ENCODE results near the gene CTSC.
"Not testable (repeated sequence)": the region's sequence is repeated elsewhere in the genome, so short reads cannot be mapped to it uniquely, and the experiment has no call there.

CTSC gene

GRCh38 chr11:88327462-88328143, 9.9 kb downstream of the CTSC start:
- Histone ChIP-seq H3K4me1 (ENCODE audit: control insufficient read depth, insufficient read depth, low read length) (no peaks in the 10 kb centered on the region), H3K9me3 (ENCODE audit: control insufficient read depth, low read length) (no peaks in the 10 kb centered on the region), H3K36me3 (ENCODE audit: control insufficient read depth, insufficient read depth, low read length) (no peaks in the 10 kb centered on the region), H3K27me3 (ENCODE audit: control insufficient read depth, insufficient read depth, low read length) (no peaks in the 10 kb centered on the region), H3K9ac (ENCODE audit: low read length) (no peak overlapping the region), H3K4me3 (ENCODE audit: low read length) (no peak overlapping the region)

DNA sequence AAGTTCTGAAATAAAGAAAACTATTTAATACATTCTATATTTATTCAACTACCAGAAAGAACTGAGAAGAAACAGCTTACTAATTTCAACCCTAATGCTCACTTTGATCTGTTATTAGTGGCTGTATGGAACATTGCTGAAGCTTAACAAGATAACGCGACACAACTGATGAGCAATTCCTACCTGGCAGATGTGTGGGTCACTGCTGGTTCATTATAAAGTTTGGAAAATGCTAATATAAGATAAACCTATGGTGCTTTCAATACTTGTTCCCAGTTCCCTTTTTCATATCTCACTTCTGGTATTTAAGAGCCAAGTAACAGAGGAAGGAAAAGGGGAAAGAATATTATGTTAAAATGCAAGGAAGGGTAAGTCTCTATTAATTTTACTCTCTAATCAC, 10.5 kb downstream of the CTSC start:
- Histone ChIP-seq H3K36me3 (ENCODE audit: control insufficient read depth, insufficient read depth, low read length) (no peaks in the 10 kb centered on the region), H3K9me3 (ENCODE audit: control insufficient read depth, low read length) (no peaks in the 10 kb centered on the region), H3K4me3 (ENCODE audit: low read length) (no peak overlapping the region), H3K4me1 (ENCODE audit: control insufficient read depth, insufficient read depth, low read length) (no peaks in the 10 kb centered on the region), H3K9ac (ENCODE audit: low read length) (no peak overlapping the region), H3K27me3 (ENCODE audit: control insufficient read depth, insufficient read depth, low read length) (no peaks in the 10 kb centered on the region)

- H3K36me3 ChIP-seq (ENCODE audit: control insufficient read depth, insufficient read depth, low read length): no peaks in the 10 kb centered on the region
- H3K4me3 ChIP-seq (ENCODE audit: low read length): no peak overlapping the region
- no peaks in the 10 kb centered on the region for H3K9me3 ChIP-seq (ENCODE audit: control insufficient read depth, low read length)
- no peak overlapping the region for H3K9ac ChIP-seq (ENCODE audit: low read length)
- no peaks in the 10 kb centered on the region for H3K4me1 ChIP-seq (ENCODE audit: control insufficient read depth, insufficient read depth, low read length)
- no peaks in the 10 kb centered on the region for H3K27me3 ChIP-seq (ENCODE audit: control insufficient read depth, insufficient read depth, low read length)
These were observed 11.4 kb downstream of the CTSC start for GRCh38 chr11:88326099-88326498.

DNA sequence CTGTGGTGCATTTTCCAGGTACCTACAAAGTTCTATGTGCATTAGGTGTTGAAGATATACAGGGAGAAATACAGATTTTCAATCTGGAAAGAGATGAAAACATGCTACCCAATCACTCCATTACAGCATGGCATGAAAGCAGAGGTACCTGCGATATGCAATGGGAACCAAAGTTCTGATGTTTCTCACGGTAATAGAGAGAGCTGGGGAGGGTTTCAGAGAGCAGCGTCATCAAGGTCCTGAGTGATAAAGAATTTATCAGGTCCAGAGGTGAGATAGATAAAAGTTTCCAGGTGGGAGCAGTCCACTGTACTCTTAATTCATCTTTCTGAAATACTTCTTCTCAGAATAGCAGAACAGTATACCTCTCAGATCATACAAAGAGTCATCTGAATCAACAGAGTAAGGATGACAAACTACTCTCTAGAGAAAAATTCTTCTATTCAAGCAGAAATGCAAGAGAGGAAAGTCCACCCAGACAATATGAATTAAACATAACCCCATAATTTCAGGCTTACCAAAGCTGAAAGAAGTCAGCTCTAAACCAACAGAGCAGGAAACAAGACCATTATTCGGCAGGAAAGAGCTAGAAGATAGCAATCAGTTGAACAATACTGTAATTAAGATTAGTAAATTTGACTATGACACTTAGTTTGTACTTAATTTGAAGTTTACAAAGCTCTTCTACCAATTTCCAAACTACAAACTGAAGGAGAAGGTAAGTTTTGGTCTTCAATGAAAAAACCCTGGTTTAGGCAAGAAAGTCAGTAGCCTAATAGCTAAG, 12.8 kb downstream of the CTSC start:
- H3K4me1 ChIP-seq (ENCODE audit: control insufficient read depth, insufficient read depth, low read length): no peaks in the 10 kb centered on the region
- no peaks in the 10 kb centered on the region for H3K9me3 ChIP-seq (ENCODE audit: control insufficient read depth, low read length)
- no peaks in the 10 kb centered on the region for H3K36me3 ChIP-seq (ENCODE audit: control insufficient read depth, insufficient read depth, low read length)
- no peak overlapping the region for H3K4me3 ChIP-seq (ENCODE audit: low read length)
- no peak overlapping the region for H3K9ac ChIP-seq (ENCODE audit: low read length)
- H3K27me3 ChIP-seq (ENCODE audit: control insufficient read depth, insufficient read depth, low read length): no peaks in the 10 kb centered on the region

- H3K4me3 ChIP-seq (ENCODE audit: low read length); H3K4me1 ChIP-seq (ENCODE audit: control insufficient read depth, insufficient read depth, low read length); H3K9me3 ChIP-seq (ENCODE audit: control insufficient read depth, low read length); H3K36me3 ChIP-seq (ENCODE audit: control insufficient read depth, insufficient read depth, low read length); H3K27me3 ChIP-seq (ENCODE audit: control insufficient read depth, insufficient read depth, low read length); H3K9ac ChIP-seq (ENCODE audit: low read length): not testable (repeated sequence)
These were observed 14.7 kb downstream of the CTSC start for GRCh38 chr11:88322881-88323280.

- not testable (repeated sequence) for H3K9ac ChIP-seq (ENCODE audit: low read length); H3K9me3 ChIP-seq (ENCODE audit: control insufficient read depth, low read length); H3K27me3 ChIP-seq (ENCODE audit: control insufficient read depth, insufficient read depth, low read length); H3K36me3 ChIP-seq (ENCODE audit: control insufficient read depth, insufficient read depth, low read length); H3K4me1 ChIP-seq (ENCODE audit: control insufficient read depth, insufficient read depth, low read length); H3K4me3 ChIP-seq (ENCODE audit: low read length)
These were observed 16.1 kb downstream of the CTSC start for GRCh38 chr11:88321412-88321811.

GRCh38 chr11:88320149-88320559, 17.4 kb downstream of the CTSC start:
- no peaks in the 10 kb centered on the region for H3K36me3 ChIP-seq (ENCODE audit: control insufficient read depth, insufficient read depth, low read length)
- H3K4me3 ChIP-seq (ENCODE audit: low read length): no peak overlapping the region
- peaks cover 7% of the 10 kb centered on the region for H3K4me1 ChIP-seq (ENCODE audit: control insufficient read depth, insufficient read depth, low read length)
- H3K27me3 ChIP-seq (ENCODE audit: control insufficient read depth, insufficient read depth, low read length): no peaks in the 10 kb centered on the region
- H3K9me3 ChIP-seq (ENCODE audit: control insufficient read depth, low read length): no peaks in the 10 kb centered on the region
- H3K9ac ChIP-seq (ENCODE audit: low read length): no peak overlapping the region

- Histone ChIP-seq H3K4me3 (ENCODE audit: low read length) (no peak overlapping the region), H3K9ac (ENCODE audit: low read length) (no peak overlapping the region), H3K4me1 (ENCODE audit: control insufficient read depth, insufficient read depth, low read length) (peaks cover 7% of the 10 kb centered on the region)
These were observed 19.5 kb downstream of the CTSC start for GRCh38 chr11:88318017-88318416.

GRCh38 chr11:88317536-88317935, 20.0 kb downstream of the CTSC start:
- no peaks in the 10 kb centered on the region for H3K27me3 ChIP-seq (ENCODE audit: control insufficient read depth, insufficient read depth, low read length)
- H3K9me3 ChIP-seq (ENCODE audit: control insufficient read depth, low read length): no peaks in the 10 kb centered on the region
- H3K9ac ChIP-seq (ENCODE audit: low read length): no peak overlapping the region
- no peaks in the 10 kb centered on the region for H3K36me3 ChIP-seq (ENCODE audit: control insufficient read depth, insufficient read depth, low read length)
- H3K4me3 ChIP-seq (ENCODE audit: low read length): no peak overlapping the region
- H3K4me1 ChIP-seq (ENCODE audit: control insufficient read depth, insufficient read depth, low read length): peaks cover 7% of the 10 kb centered on the region

More at GRCh38 chr11:88318017-88318416, 19.5 kb downstream of the CTSC start:
- H3K36me3 ChIP-seq (ENCODE audit: control insufficient read depth, insufficient read depth, low read length): no peaks in the 10 kb centered on the region
- H3K9me3 ChIP-seq (ENCODE audit: control insufficient read depth, low read length): no peaks in the 10 kb centered on the region
- H3K27me3 ChIP-seq (ENCODE audit: control insufficient read depth, insufficient read depth, low read length): no peaks in the 10 kb centered on the region

DNA sequence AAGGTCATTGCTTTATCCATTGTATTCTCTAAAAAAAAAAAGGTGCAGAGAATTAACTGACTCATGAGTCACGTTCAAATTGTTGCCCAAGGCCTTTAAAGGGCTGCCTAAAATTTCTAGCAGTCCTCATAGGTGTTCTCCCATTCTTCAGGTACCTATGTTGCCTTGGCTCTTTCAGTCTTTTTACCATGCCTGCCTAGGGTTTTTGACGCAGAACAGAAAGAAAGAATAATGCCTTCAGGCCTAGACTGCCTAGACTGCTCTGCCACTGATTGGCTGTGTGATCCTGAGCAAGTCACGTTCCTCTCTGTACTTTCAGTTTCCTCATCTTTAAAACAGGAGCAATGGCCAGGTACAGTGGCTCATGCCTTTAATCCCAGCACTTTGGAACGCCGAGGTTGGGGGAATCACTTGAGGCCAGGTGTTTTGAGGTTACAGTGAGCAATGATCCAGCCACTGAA, 21.5 kb downstream of the CTSC start:
- Histone ChIP-seq H3K9ac (ENCODE audit: low read length) (no peak overlapping the region), H3K27me3 (ENCODE audit: control insufficient read depth, insufficient read depth, low read length) (no peaks in the 10 kb centered on the region), H3K36me3 (ENCODE audit: control insufficient read depth, insufficient read depth, low read length) (no peaks in the 10 kb centered on the region), H3K4me1 (ENCODE audit: control insufficient read depth, insufficient read depth, low read length) (peaks cover 7% of the 10 kb centered on the region), H3K4me3 (ENCODE audit: low read length) (no peak overlapping the region), H3K9me3 (ENCODE audit: control insufficient read depth, low read length) (no peaks in the 10 kb centered on the region)

- Histone ChIP-seq H3K4me3 (ENCODE audit: low read length) (no peak overlapping the region), H3K27me3 (ENCODE audit: control insufficient read depth, insufficient read depth, low read length) (no peaks in the 10 kb centered on the region), H3K4me1 (ENCODE audit: control insufficient read depth, insufficient read depth, low read length) (peaks cover 7% of the 10 kb centered on the region), H3K9ac (ENCODE audit: low read length) (no peak overlapping the region), H3K36me3 (ENCODE audit: control insufficient read depth, insufficient read depth, low read length) (no peaks in the 10 kb centered on the region), H3K9me3 (ENCODE audit: control insufficient read depth, low read length) (no peaks in the 10 kb centered on the region)
These were observed 22.5 kb downstream of the CTSC start for GRCh38 chr11:88315015-88315414.

DNA sequence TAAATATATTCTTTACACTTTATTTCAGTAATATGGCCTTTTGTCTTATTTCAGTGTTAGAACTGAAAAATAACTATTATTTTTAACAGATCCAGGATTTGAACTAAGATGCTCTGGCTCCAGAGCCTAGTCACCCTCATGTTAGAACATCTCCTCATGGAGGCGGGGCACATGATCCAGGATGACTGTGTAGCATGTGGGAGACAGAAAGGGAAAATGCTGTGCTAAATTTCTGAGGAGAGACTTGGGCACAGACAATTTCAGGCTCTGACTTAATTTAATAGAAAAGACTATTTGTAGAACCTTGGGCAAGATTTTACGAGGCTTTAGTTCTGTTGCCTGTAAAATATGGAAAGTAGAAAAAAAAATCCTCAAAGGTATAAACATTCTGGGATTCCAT, 24.1 kb downstream of the CTSC start:
- Histone ChIP-seq H3K4me3 (ENCODE audit: low read length) (no peak overlapping the region), H3K27me3 (ENCODE audit: control insufficient read depth, insufficient read depth, low read length) (no peaks in the 10 kb centered on the region), H3K4me1 (ENCODE audit: control insufficient read depth, insufficient read depth, low read length) (peaks cover 7% of the 10 kb centered on the region), H3K9ac (ENCODE audit: low read length) (no peak overlapping the region), H3K36me3 (ENCODE audit: control insufficient read depth, insufficient read depth, low read length) (no peaks in the 10 kb centered on the region), H3K9me3 (ENCODE audit: control insufficient read depth, low read length) (no peaks in the 10 kb centered on the region)

Data from mucosa of stomach (tissue), 1 donor.